ENCODE data around the gene NKAIN2.
"Not testable (repeated sequence)": the region's sequence is repeated elsewhere in the genome, so short reads cannot be mapped to it uniquely, and the experiment has no call there.

Gene NKAIN2

GRCh38 chr6:124462750-124463149 is 659.1 kb downstream of the NKAIN2 start:
- no peak for DNase-seq

- DNase-seq = no peak
These were observed 659.6 kb downstream of the NKAIN2 start for GRCh38 chr6:124463271-124463670.

- DNase-seq = not testable (repeated sequence)
These were observed 660.9 kb downstream of the NKAIN2 start for GRCh38 chr6:124464600-124464999.

- DNase-seq = no peak
These were observed 663.3 kb downstream of the NKAIN2 start for GRCh38 chr6:124466949-124467348.

GRCh38 chr6:124467366-124467765 is 663.7 kb downstream of the NKAIN2 start:
- DNase-seq = no peak

GRCh38 chr6:124470803-124471202 is 667.1 kb downstream of the NKAIN2 start:
- DNase-seq = no peak

- no peak for DNase-seq
These were observed 671.5 kb downstream of the NKAIN2 start for GRCh38 chr6:124475176-124475575.

- no peak for DNase-seq
These were observed 675.2 kb downstream of the NKAIN2 start for GRCh38 chr6:124478906-124479305.

GRCh38 chr6:124479991-124480430 is 676.3 kb downstream of the NKAIN2 start:
- no peak for DNase-seq

- DNase-seq = no peak
These were observed 678.4 kb downstream of the NKAIN2 start for GRCh38 chr6:124482071-124482491.

GRCh38 chr6:124487623-124488431 is 684.2 kb downstream of the NKAIN2 start:
- no peak for DNase-seq

GRCh38 chr6:124490122-124490521 is 686.5 kb downstream of the NKAIN2 start:
- DNase-seq = no peak

- DNase-seq = no peak
These were observed 689.6 kb downstream of the NKAIN2 start for GRCh38 chr6:124493259-124493658.

- DNase-seq = no peak
These were observed 691.4 kb downstream of the NKAIN2 start for GRCh38 chr6:124494956-124495664.

GRCh38 chr6:124495665-124496190 is 692.1 kb downstream of the NKAIN2 start:
- no peak for DNase-seq

- DNase-seq = no peak
These were observed 692.7 kb downstream of the NKAIN2 start for GRCh38 chr6:124496334-124496733.

GRCh38 chr6:124512431-124512830 is 708.8 kb downstream of the NKAIN2 start:
- no peak for DNase-seq

GRCh38 chr6:124517339-124517738 is 713.7 kb downstream of the NKAIN2 start:
- DNase-seq = no peak

GRCh38 chr6:124520514-124520913 is 716.8 kb downstream of the NKAIN2 start:
- DNase-seq = no peak

GRCh38 chr6:124522335-124522734 is 718.7 kb downstream of the NKAIN2 start:
- DNase-seq = no peak

GRCh38 chr6:124524491-124525200 is 721.0 kb downstream of the NKAIN2 start:
- no peak for DNase-seq

GRCh38 chr6:124530926-124531325 is 727.3 kb downstream of the NKAIN2 start:
- no peak for DNase-seq

- no peak for DNase-seq
These were observed 731.6 kb downstream of the NKAIN2 start for GRCh38 chr6:124535299-124535698.

Measured in CD4-positive, alpha-beta T cell treated with Interleukin-6 for 4 hours (primary cell).